HepG2 (cell line): ENCODE data around the gene USH2A. TPM values are rescaled to one million over a fixed set of nuclear protein-coding genes. Genes with fewer than 3 reads are reported as not detected.

ENCODE experiments used
- ATAC-seq: fragments of 200-7000 bp; cut with Tn5 transposase; 3 replicates; pipeline ENCODE4 v1.9.1; 2020; ENCODE audit warnings: mild to moderate bottlenecking, moderate library complexity
- BruUV-seq: library from RNA; stranded (reverse); fragments of 400-500 nt; replicated peaks from 2 replicates; lab custom pipeline; 2021; lab: Mats Ljungman, UMichigan
- CTCF ChIA-PET: fragments of 300-600 bp; formaldehyde crosslinking; extraction: SDS; loops from one replicate; lab custom pipeline; 2021; ENCODE audit warnings: low total read pairs, inconsistent platforms, low intra/inter-chr PET ratio; lab: Yijun Ruan, JAX
- POLR2A ChIA-PET: fragments of 350-600 bp; sonication (Branson Sonifier 250); formaldehyde crosslinking; loops from one replicate; lab custom pipeline; 2020; ENCODE audit warnings: antibody characterized with exemption, inconsistent platforms; lab: Yijun Ruan, JAX
- DNase-seq: peaks from one replicate; pipeline ENCODE4 v3.0.0-alpha.2; 2015; ENCODE audit warnings: low spot score
- FAIRE-seq: peaks from 3 replicates; lab custom pipeline; 2011; peaks lifted over from hg19 to GRCh38; lab: Jason Lieb, UNC
- H2AFZ ChIP-seq: one replicate; pipeline ENCODE4 v1.6.1; 2011; ENCODE audit warnings: low read length, inconsistent platforms
- H3K27ac ChIP-seq: fragments of 300-600 bp; 3 replicates; pipeline ENCODE4 v1.8.0; 2011; ENCODE audit warnings: mixed run types, mild to moderate bottlenecking, mixed read lengths, low read length, inconsistent platforms; ENCODE audit not compliant: insufficient read depth; ENCODE audit errors: extremely low read length
- H3K27me3 ChIP-seq, 2 experiments: fragments of 200-600 bp in 1 of 2; 2 replicates in 1 of 2; 3 replicates in 1 of 2; pipeline versions ENCODE4 v1.6.0 to v1.8.0; 2011; ENCODE audit warnings: low read length in 2 of 2, mild to moderate bottlenecking in 2 of 2, moderate library complexity in 2 of 2, inconsistent platforms in 1 of 2; ENCODE audit not compliant: insufficient read depth in 2 of 2, control insufficient read depth in 1 of 2
- H3K36me3 ChIP-seq, 2 experiments: fragments of 200-600 bp in 1 of 2; replicated peaks in 1 of 2; 2 replicates in 1 of 2; 3 replicates in 1 of 2; pipeline versions ENCODE4 v1.5.1 to v1.8.0; 2011; ENCODE audit warnings: low read length in 2 of 2, inconsistent platforms in 1 of 2; ENCODE audit not compliant: insufficient read depth in 2 of 2, control insufficient read depth in 1 of 2
- H3K4me1 ChIP-seq: 2 replicates; pipeline ENCODE4 v1.5.1; 2012; ENCODE audit warnings: low read length, inconsistent platforms; ENCODE audit not compliant: insufficient read depth
- H3K4me2 ChIP-seq: 2 replicates; pipeline ENCODE4 v1.6.0; 2011; ENCODE audit warnings: low read depth, low read length, inconsistent platforms
- H3K4me3 ChIP-seq, 3 experiments: fragments of 200-600 bp in 1 of 3; sonication (generic), shearing (Covaris generic) in 1 of 3; replicated peaks in 1 of 3; 2 replicates each; pipeline ENCODE4 v1.5.1; 2011 to 2016; ENCODE audit warnings: low read length in 3 of 3, inconsistent platforms in 2 of 3, low read depth in 2 of 3, mild to moderate bottlenecking in 2 of 3, control low read depth in 1 of 3, mixed read lengths in 1 of 3; ENCODE audit not compliant: insufficient read depth in 1 of 3
- H3K79me2 ChIP-seq: one replicate; pipeline ENCODE4 v1.6.1; 2011; ENCODE audit warnings: low read length, inconsistent platforms; ENCODE audit not compliant: insufficient read depth
- H3K9ac ChIP-seq: 2 replicates; pipeline ENCODE4 v1.6.0; 2011; ENCODE audit warnings: mild to moderate bottlenecking, low read depth, low read length, inconsistent platforms; ENCODE audit not compliant: insufficient read depth
- H3K9me3 ChIP-seq: 2 replicates; pipeline ENCODE4 v1.5.1; 2012; ENCODE audit warnings: mild to moderate bottlenecking, low read length
- H4K20me1 ChIP-seq: 2 replicates; pipeline ENCODE4 v1.6.0; 2011; ENCODE audit warnings: inconsistent platforms, mild to moderate bottlenecking, low read length, moderate library complexity; ENCODE audit not compliant: insufficient read depth
- BCL6 ChIP-seq: IDR thresholded peaks from 2 replicates; pipeline ENCODE4 v1.6.1; 2016; ENCODE audit warnings: missing genetic modification reagents, missing compliant biosample characterization
- CEBPB ChIP-seq: IDR thresholded peaks from 2 replicates; pipeline ENCODE4 v1.6.1; 2011; ENCODE audit warnings: low read depth, low read length, improper control_type of control experiment, borderline replicate concordance
- CEBPG ChIP-seq: IDR thresholded peaks from 2 replicates; pipeline ENCODE4 v1.6.1; 2016
- CENPT ChIP-seq: sonication (generic); formaldehyde crosslinking; IDR thresholded peaks from 2 replicates; pipeline ENCODE4 v1.8.0; 2022; ENCODE audit warnings: low read depth, mild to moderate bottlenecking, moderate library complexity, missing genetic modification reagents
- FOXK2 ChIP-seq: fragments of 450-650 bp; IDR thresholded peaks from 2 replicates; pipeline ENCODE4 v1.6.1; 2016
- SRSF4 ChIP-seq: fragments of 200-400 bp; formaldehyde crosslinking; IDR thresholded peaks from one replicate; pipeline ENCODE4 v1.6.1; 2018; ENCODE audit warnings: mild to moderate bottlenecking, low read depth, low read length, moderate library complexity; ENCODE audit not compliant: poor library complexity, severe bottlenecking
- ZNF10 ChIP-seq: sonication (generic); formaldehyde crosslinking; IDR thresholded peaks from 2 replicates; pipeline ENCODE4 v1.4.0; 2020; ENCODE audit warnings: mild to moderate bottlenecking, low read depth, missing genetic modification reagents, borderline replicate concordance
- ZNF235 ChIP-seq: sonication (generic); formaldehyde crosslinking; IDR thresholded peaks from 2 replicates; pipeline ENCODE4 v1.8.1; 2023; ENCODE audit warnings: mild to moderate bottlenecking, missing genetic modification reagents, borderline replicate concordance
- ZNF460 ChIP-seq: sonication (generic); formaldehyde crosslinking; IDR thresholded peaks from 2 replicates; pipeline ENCODE4 v1.5.1; 2020; ENCODE audit warnings: missing genetic modification reagents, mild to moderate bottlenecking, borderline replicate concordance
- ZNF766 ChIP-seq: sonication (generic); formaldehyde crosslinking; IDR thresholded peaks from 2 replicates; pipeline ENCODE4 v1.5.0; 2020; ENCODE audit warnings: missing genetic modification reagents, borderline replicate concordance
- WGBS: methylation state at CpG from one replicate; pipeline ENCODE4 v1.1.6; 2017; ENCODE audit warnings: low lambda C conversion rate; 5-methylcytosine and 5-hydroxymethylcytosine counted together
- in situ Hi-C: cut with HindIII; loops from 2 replicates; pipeline ENCODE4 v1.10.0; 2017; ENCODE audit warnings: low pct_unique_long_range_greater_than_20kb; ENCODE audit not compliant: extremely low pct_ligation_motif_present
- intact Hi-C: fragments of 100-400 bp; cut with micrococcal nuclease; formaldehyde crosslinking; loops from one replicate; pipeline ENCODE4 v1.10.0; 2022; ENCODE audit not compliant: unreplicated experiment
- polyA plus RNA-seq, 8 experiments: library from polyadenylated mRNA; depleted of rRNA in 3 of 8; stranded (reverse) in 7 of 8; unstranded in 1 of 8; fragments of >200 nt; fragmentation: Illumina TruSeq in 4 of 8; extraction: Trizol in 4 of 8; gene quantifications; 2 replicates each; pipeline versions ENCODE4 v1.2.1 to v1.2.3, GENCODE V29; 2011 to 2016; ENCODE audit warnings: low read depth in 4 of 8, missing spikeins in 1 of 8, mixed read lengths in 1 of 8; ENCODE audit not compliant: insufficient read depth in 1 of 8
- total RNA-seq, 5 experiments: library from RNA; depleted of rRNA; stranded (reverse); fragments of >200 nt; fragmentation: Illumina TruSeq; extraction: Trizol; gene quantifications; 2 replicates each; pipeline ENCODE4 v1.2.3, GENCODE V29; 2016; ENCODE audit warnings: low read depth in 1 of 5

Gene USH2A
- total and polyA plus RNA-seq, 2 of the 13 experiments (the other 11 are each of a cell fraction or from before 2014, with no cell fraction given), result 0.02 TPM; not detected in 1

DNA sequence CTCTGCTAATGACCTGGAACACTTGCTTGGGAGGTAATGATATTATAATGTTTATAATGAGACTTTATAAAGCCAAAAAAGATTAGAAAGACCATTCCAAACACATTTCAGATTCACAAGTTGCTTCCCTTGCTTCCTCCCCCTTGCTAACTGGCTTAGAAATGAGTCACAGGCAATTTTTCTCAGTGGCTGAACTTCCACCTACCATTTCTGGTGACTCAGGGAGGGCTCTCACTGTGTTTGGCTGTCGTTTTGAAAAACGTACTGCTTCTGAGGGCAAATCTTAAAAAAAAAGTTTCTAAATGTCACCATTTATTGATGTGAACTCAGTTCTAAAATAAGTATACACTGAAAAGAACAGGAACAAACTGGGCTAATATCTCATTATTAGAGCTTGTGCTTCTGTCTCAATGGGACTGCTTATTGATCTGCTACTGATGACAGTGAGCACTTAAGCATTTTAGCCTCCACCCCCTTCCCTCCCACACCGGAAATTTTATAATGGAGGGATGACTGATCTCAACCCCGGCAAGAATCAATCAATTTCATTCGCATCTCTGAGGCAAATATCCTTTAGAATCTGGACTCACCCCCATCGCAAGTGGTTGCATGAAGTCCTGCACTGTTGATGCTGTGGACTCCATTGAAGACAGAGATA, 577.9 kb downstream of the USH2A start:
- in situ Hi-C loops, result no loop called here
- H3K9me3 ChIP-seq, result no peaks in the 10 kb centered on the region; the same call in 1 of the 2 replicates
- DNase-seq, result no peak
- ChIA-PET POLR2A (no interaction called here), CTCF (no interaction called here)
- intact Hi-C loops, result no loop called here
- no peak for ATAC-seq
- no peak overlapping the region for H3K27ac ChIP-seq
- H3K4me3 ChIP-seq, result no peak overlapping the region
- no peaks in the 10 kb centered on the region for H3K79me2 ChIP-seq
- H3K4me1 ChIP-seq, result no peaks in the 10 kb centered on the region
- H3K36me3 ChIP-seq, result no peaks in the 10 kb centered on the region
- WGBS, result 11% methylated on average over 6 of the region's 6 CpGs
- no peaks in the 10 kb centered on the region for H4K20me1 ChIP-seq
- BruUV-seq, result no TSS peak
- H3K4me2 ChIP-seq, result no peak overlapping the region
- H2AFZ ChIP-seq, result no peak overlapping the region
- no peak overlapping the region for H3K9ac ChIP-seq
- no peak for TF ChIP-seq ZNF10 (CRISPR knock-in tag)
- TF ChIP-seq SRSF4, result no peak
- no peak for TF ChIP-seq ZNF766 (CRISPR knock-in tag)
- TF ChIP-seq FOXK2, result no peak
- no peak for TF ChIP-seq ZNF235 (CRISPR knock-in tag)
- no peak for TF ChIP-seq CENPT
- TF ChIP-seq BCL6 (CRISPR knock-in tag), result no peak
- no peak for TF ChIP-seq ZNF460 (CRISPR knock-in tag)
- TF ChIP-seq, all 625 proteins: peak for 0
- no peaks in the 10 kb centered on the region for H3K27me3 ChIP-seq
- no peak for FAIRE-seq

DNA sequence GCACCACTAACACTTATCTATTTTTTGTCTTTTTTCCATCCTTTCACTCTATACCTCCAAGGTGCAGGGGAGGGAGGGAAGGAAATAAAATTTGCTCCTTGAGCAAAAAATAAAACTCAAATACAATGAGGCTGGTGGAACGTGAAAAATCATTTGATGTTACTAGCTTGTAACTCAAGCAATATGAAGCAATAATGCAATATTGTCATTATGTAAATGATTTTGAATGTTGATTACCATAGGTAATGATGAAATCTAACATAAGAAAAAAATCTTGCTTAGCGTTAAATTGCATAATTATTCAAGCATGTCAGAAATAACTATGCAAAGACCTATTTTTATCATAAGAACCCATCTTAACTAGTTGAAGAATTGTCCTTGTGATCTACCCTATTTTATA, 578.5 kb downstream of the USH2A start:
- H3K4me3 ChIP-seq, result no peak overlapping the region
- no peak overlapping the region for H3K4me2 ChIP-seq
- FAIRE-seq (no peak), DNase-seq (no peak), ATAC-seq (no peak)
- H2AFZ ChIP-seq, result no peak overlapping the region
- no peak overlapping the region for H3K27ac ChIP-seq
- BruUV-seq, result no TSS peak
- H4K20me1 ChIP-seq, result no peaks in the 10 kb centered on the region
- H3K4me1 ChIP-seq, result no peaks in the 10 kb centered on the region
- no peaks in the 10 kb centered on the region; the same call in 1 of the 2 replicates for H3K9me3 ChIP-seq
- no peaks in the 10 kb centered on the region for H3K36me3 ChIP-seq
- WGBS, result 0% methylated on average over 2 of the region's 2 CpGs
- H3K27me3 ChIP-seq, result no peaks in the 10 kb centered on the region
- TF ChIP-seq CEBPB, result peak; percentile 33; the same call in 1 of the 2 replicates
- no peak for TF ChIP-seq CEBPG (CRISPR knock-in tag)
- TF ChIP-seq, all 625 proteins: peak for 1
- ChIA-PET CTCF (no interaction called here), POLR2A (no interaction called here)
- no peak overlapping the region for H3K9ac ChIP-seq
- in situ Hi-C loops (no loop called here), intact Hi-C loops (no loop called here)
- H3K79me2 ChIP-seq, result no peaks in the 10 kb centered on the region
